GM19025 (cell line): ENCODE measurements around the gene TFF2.

ENCODE experiments used
- ATAC-seq: cut with Tn5 transposase; IDR thresholded peaks from one replicate; pipeline ENCODE4 v1.9.1; 2021; ENCODE audit warnings: mild to moderate bottlenecking, low read depth, moderate library complexity; ENCODE audit not compliant: unreplicated experiment

TFF2 gene

DNA sequence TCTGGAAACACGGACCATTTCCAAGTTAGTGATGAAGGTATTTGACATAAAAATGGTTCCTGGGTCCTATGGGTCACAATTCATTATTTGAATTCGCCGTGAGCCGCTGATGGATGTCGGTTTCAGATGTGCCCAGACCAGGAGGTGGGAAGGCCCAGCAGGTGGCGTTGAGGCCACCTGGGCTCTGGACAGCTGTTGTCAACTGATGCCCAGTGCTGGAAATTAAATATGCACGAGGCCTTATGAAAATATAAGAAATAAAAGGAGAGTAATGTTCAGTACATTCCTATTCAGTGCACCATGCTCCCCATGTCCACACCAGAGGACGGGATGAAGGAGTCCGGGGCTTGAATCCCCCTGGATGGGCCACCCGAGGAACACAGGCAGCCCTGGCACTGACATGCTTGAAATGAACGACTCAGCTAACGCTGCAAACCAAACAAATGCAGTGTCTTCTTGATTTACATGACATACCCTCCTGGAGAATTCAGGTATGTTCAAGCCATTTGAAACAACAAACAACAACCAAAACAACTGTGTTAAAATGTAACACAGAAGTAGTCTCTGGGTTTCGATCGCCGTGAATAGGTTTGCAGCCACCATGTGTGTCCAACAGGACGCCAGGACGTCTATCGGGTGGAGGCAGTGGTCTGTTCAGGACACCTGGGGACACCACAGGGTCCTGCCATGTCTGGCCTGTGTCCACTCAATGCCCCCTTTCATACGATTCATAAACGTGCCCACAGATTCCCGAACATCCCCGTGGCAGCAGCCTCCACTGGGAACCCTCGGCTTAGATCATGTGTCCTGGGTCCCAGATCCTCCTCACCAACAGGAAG, 41.7 kb downstream of the TFF2 start:
- ATAC-seq = no peak

- ATAC-seq = no peak
Measured at GRCh38 chr21:42308161-42308913, 42.5 kb downstream of the TFF2 start.

GRCh38 chr21:42307106-42307505, 43.7 kb downstream of the TFF2 start:
- no peak for ATAC-seq

DNA sequence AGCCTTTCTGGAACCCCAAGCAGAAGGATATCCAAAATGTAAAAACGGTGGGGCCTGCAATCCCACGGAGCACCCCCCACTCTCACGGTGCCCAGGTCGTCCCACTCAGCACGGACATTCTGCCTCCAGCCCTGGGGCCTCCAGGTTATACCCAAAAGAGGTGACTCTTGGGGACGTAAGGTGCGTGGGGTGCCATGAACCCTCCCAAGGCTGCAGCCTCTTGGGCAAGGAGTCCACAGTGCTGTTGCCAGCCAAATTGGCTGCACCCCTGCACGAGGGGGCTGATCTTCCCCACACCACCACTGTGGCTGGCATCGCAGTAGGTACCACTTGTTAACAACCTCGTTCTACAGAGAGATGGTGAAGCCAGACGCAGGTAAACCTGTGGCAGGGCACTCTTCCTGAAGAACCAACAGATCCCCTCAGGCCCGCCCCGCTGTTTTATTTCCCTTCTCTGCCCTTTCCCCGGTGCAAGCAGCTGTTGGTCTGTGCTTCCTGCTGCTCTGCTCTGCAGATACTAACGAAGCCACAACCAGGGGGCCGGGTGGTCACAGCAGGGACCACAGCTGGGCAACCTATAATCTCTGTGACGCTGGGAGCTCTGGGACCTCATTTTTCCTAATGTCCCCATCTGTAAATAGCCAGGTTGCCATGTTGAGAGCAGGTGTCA, 44.3 kb downstream of the TFF2 start:
- no peak for ATAC-seq

- no peak for ATAC-seq
Measured at GRCh38 chr21:42305707-42306147, 45.1 kb downstream of the TFF2 start.

DNA sequence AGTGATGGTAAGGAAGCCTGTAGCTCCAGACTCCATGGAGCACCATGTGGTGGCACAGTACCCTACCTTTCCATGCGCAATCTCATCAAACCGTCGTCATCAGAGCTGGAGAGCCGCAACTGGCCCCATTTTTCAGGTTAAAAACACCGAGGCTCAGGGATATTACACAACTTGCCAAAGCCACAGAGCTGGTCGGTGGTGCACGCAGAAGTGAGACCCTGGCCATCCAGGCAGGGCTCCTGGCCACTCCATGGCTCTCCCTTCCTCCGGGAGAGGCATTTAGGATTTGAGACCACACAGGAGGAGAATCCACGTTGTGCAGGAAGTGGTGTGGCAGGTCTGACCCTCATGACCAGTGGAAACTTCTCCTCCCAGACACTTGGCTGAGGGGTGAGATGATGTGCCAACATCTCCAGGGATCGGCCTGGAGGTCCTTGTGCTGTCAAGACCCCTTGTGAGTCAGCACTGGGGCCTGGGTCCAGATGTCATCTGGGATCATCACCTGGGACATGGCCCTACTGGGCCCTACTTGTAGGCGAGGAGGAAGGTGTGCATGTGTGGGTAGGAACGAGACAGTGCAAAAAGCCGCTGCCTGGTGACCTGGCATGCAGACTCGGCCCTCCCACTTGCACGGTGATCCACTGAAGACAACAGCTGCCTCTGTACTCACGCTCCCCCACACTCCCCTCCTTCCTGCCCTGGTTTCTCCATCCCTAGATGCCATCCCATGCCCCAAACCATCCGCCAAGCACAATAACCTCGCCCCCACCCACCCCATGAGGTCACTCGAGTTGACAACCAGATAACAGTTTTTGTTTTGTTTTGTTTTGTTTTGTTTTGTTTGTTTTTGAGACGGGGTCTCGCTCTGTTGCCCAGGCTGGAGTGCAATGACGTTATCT, 46.0 kb downstream of the TFF2 start:
- ATAC-seq = no peak

DNA sequence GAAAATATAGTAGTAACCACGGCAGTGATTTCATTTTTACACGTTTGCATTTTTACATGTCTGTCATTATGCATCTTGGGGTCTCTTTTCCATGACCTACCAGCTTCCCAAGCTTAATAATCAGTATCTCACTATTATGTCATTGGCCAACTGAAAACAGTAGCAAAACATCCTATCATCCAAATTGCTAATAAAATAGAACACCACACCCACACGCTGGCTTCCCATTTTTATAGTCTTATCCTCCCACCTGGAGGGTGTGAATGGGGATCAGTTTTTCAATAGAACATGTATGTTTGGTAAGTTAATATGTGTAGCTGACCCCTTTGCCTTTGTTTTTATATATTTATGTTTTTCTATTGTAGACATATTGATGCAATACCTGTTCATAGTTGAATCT, 47.4 kb downstream of the TFF2 start:
- ATAC-seq = no peak

DNA sequence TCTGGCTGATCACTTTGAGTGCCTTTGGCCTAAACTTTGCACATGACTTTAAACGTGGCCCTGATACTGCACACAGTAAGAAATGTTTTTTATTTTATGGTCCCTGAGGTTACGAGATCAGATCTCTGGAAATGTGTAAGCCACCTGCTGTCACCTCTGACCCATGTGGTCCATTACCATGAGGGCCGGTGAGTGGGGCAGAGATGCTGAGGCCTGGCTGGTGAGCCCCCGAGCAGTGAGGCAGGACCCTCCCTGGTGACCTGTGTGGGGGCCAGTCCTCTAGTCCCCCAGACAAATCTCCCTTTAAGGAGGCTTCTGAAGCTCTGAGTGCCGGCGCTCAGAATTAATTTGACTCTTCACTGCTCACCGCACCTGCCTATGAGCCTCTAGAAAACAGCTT, 48.0 kb downstream of the TFF2 start:
- ATAC-seq = no peak

- ATAC-seq = no peak
Measured at GRCh38 chr21:42302076-42302650, 48.6 kb downstream of the TFF2 start.

- ATAC-seq = no peak
Measured at GRCh38 chr21:42301371-42302075, 49.3 kb downstream of the TFF2 start.

- ATAC-seq = no peak
Measured at GRCh38 chr21:42300956-42301355, 49.8 kb downstream of the TFF2 start.

- no peak for ATAC-seq
Measured at GRCh38 chr21:42300045-42300583, 50.7 kb downstream of the TFF2 start.

- no peak for ATAC-seq
Measured at GRCh38 chr21:42299324-42300044, 51.3 kb downstream of the TFF2 start.

DNA sequence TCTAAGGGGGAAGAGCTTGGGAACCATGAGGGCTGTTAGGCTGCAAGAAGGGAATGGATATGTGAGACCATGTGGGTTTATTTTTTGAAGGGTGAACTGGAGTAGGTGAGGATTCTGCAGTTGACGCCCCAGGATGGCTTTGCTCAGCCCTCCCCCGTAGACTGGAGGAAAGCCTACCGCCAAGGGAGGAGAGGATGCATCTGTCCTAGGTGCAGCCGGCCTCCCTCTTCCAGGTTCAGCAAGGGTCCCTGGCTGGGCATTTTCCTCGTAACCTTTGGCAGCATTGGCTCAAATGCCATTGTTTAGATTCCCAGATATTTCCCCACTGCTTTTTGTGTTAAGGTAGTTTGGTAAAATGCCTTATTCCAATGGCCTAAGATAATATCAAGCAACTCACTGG, 52.1 kb downstream of the TFF2 start:
- no peak for ATAC-seq

DNA sequence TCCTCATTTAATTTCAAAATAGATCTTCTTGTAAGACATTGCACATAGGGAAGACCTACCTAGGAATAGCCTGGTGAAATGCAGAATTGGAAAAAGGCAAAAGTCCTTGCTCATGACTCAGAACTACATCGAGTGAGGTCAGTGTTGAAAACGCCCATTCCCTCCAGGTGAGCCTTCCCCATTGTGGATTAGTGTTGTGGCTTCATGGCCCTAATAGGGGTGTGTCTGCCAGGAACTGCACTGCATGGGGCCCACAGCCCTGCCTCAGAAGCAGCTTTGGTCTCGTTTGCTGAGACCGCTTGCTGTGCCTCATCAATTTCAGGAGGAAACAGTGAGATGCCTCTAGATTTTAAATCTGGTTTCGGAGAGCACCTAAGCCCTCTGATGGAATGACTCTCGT, 52.6 kb downstream of the TFF2 start:
- ATAC-seq = no peak

- ATAC-seq = no peak
Measured at GRCh38 chr21:42297377-42297776, 53.4 kb downstream of the TFF2 start.

- ATAC-seq = no peak
Measured at GRCh38 chr21:42296501-42296900, 54.3 kb downstream of the TFF2 start.
